HL-60/S4 (cell line): ENCODE results near the gene MS4A10.

ENCODE experiments used
- in situ Hi-C: fragments of 300-500 bp; cut with MboI; formaldehyde crosslinking; loops from 2 replicates; pipeline ENCODE4 v1.14.3; 2022; ENCODE audit warnings: low sequenced_read_pairs

MS4A10 gene

GRCh38 chr11:60786811-60787567 is 1.9 kb downstream of the MS4A10 start:
- in situ Hi-C loops, result no loop called here

- in situ Hi-C loops, result no loop called here
These were observed 3.4 kb downstream of the MS4A10 start for GRCh38 chr11:60788401-60789125.

DNA sequence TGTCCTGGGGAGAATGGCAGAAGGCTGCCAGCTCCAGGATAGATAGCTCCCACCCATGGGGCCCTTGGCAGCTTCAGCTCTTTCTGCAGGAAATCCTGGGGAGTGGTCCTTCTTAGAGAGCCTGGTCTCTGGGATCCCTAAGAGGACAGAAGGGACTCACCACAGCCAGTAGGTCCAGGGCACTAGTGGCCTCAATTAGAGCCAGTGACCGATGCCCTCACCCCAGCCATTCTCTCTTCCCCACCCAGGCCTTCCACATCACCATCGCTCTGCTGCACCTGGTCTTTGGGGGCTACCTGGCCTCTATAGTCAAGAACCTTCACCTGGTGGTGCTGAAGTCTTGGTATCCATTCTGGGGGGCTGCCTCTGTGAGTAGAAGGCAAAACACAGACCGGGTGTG is 5.6 kb downstream of the MS4A10 start:
- in situ Hi-C loops, result no loop called here

DNA sequence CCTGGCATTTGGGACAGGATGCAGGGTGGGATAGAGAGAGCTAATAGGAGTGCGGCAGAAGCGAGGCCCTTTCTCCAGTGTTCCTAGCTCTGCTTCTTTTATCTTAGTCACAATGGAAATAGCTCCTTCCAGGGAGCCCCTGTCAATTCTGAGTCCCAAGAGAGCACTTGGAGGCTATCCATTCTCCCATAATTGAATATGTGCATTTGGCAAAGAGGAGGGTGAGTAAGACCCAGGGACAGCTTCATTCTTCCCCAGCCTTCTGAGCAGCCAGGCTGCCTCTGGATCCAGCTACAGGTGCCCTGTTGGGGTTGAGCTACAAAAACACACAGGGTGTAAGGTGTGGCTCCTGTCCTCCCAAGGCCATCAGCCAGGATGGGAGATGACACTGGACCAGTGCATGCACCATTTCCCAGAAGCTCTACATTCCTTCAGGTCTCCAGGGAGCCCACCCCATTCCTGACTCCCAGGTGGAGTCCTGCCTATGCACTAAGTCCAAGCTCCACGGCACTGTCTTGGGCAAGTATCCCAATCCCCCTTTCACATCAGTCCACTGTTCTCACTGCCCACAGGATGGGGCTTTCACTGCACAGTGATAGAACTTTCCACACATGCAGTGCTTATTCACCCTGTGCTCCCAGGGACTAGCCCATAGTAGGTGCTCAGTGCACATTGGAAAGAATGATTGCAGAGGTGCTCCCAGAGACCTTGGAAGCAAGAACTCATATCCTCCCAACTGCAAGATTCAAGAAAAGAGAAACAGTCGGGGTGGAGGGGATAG is 6.2 kb downstream of the MS4A10 start:
- in situ Hi-C loops, result no loop called here

DNA sequence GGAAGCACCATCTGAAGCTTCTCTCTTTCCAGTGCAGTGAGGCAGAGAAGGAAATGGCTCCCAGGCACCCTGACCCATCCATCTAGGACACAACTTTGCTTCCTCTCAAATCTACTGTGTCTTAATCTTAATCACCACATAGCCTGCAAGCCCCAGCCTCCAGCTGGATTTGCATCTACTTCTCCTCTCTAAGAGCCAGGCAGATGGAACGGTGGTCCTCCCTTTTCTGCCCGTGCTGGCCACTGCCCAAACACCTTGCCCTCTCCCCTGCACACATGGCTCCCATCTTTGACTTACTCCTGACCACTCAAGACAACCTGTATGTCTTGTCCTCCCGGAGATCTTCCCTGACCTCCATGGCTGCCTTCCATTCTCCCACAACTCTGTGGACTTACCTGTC is 7.4 kb downstream of the MS4A10 start:
- in situ Hi-C loops, result no loop called here

GRCh38 chr11:60795291-60795690 is 10.2 kb downstream of the MS4A10 start:
- in situ Hi-C loops, result no loop called here

DNA sequence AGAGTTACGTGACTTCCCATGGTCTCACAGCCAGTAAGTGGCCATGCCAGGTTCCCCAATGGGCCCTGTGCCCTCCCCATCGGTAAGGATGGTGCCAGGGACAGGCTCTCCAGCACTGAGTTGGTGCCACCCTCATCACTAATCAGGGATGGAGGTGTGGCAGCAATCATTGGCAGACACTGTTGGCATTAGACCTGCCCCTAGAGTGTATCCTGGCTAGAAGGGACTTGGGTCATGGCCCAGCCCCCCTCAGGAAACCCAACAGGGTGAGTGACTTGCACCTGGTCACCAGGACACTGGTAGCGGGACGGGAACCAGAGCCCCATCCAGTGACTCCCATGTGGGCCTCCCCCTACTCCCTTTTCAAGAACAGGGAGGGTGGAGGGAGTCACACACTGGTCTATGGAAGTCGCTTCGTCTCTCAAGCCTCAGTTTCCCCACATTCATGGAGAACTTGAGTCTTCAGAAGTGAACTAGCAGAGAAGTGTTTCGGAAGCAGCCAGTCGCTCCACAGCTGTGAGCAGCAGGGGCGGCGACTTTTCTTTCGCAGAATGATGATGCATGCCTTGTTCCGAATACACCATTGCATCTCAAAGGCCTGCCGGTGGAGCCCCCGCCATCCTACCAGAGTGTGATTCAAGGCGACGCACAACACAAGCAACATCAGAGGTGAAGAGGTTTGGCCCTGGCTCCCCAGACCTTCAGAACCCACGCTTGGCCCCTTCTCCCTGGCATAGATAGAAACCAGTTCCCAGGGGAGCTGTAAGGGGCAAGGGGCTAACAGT is 12.9 kb downstream of the MS4A10 start:
- in situ Hi-C loops, result no loop called here

DNA sequence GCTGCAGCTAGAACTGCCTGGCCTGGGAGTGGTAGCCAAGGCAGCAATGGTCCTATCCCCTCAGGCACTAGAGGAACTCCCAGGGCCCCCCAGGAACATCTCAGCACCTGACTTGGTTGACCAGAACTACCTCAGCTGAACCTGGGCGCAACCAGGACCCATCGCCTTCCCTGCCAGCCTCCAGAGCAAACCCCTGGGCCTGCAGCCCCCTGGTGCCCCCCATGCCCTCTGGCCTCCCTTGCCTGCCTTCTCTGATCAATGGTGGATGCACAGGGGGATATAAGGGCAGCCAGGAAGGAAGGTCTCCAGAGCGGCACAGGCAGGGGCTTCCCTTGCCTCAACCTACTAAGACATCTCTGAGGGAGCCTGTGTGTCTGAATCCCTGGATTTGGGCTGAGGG is 13.5 kb downstream of the MS4A10 start:
- in situ Hi-C loops, result no loop called here

- in situ Hi-C loops, result no loop called here
These were observed 16.1 kb downstream of the MS4A10 start for GRCh38 chr11:60801194-60801593.

- in situ Hi-C loops, result no loop called here
These were observed 18.3 kb downstream of the MS4A10 start for GRCh38 chr11:60803273-60803936.

DNA sequence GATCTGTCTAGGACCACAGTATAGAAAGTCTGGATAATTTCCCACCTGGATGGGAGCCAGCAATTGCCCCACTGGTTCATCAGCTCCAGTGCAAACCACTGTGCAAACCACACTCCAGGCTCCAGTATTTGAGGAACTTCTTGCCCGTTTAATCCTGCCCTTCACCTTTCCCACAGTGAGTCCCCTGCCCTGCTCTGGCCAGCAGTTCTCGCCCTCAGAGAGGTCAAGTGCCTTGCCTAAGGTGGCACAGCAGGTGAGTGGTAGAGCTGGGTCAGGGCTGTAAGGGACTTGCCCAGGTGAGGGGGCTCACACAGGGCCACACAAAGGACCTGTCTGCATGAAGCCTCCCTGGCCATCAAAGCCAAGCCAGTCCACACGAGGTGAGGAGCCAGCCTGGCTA is 24.1 kb downstream of the MS4A10 start:
- in situ Hi-C loops, result no loop called here

- in situ Hi-C loops, result no loop called here
These were observed 24.6 kb downstream of the MS4A10 start for GRCh38 chr11:60809691-60810090.

GRCh38 chr11:60810151-60810550 is 25.0 kb downstream of the MS4A10 start:
- in situ Hi-C loops, result no loop called here

DNA sequence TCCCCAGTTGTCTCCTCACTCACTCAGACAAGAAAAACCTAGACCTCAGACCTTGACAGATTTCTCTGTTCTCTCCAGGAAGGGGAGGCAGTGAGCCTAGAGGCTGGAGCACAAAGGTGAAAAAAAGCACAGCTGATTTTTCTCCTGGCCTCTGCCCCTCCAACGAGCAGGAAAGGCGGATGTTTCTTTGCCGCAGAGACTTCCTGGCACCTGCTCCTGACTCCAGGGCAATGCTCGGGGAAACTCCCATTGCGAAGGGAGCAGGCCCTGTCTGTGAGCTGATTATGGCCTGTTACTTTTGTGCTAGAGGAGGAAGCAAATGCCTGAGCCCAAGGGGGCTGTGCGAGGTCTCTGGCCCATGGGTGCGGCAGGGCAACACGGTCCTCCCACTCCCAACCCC is 25.4 kb downstream of the MS4A10 start:
- in situ Hi-C loops, result no loop called here

GRCh38 chr11:60813324-60813723 is 28.2 kb downstream of the MS4A10 start:
- in situ Hi-C loops, result no loop called here

GRCh38 chr11:60814112-60814511 is 29.0 kb downstream of the MS4A10 start:
- in situ Hi-C loops, result no loop called here

DNA sequence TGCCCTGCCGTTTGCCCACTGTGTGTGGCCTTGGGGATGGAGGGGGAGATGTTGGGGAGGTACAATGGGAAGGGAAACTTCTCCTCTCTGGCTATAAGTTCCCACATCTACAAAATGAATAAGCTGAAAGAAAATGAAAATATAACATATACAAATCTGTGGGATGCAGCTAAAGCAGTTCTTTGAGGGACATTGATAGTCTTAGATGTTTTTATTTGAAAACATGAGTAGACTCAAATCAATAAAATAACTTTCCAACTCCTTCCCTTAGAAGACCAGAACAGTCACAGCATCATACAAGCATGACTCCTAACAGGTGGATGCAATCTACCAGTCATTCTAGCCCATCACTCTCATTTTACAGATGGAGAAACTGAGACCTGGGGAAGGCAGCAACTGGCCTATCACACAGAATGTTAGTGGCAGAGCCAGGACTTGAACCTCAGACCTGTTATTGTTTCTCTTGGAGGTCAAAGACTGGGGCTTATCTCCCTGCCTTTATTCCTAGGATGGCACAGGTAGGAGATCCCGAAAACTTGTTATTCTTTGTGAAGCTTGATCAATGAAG is 31.5 kb downstream of the MS4A10 start:
- in situ Hi-C loops, result no loop called here

DNA sequence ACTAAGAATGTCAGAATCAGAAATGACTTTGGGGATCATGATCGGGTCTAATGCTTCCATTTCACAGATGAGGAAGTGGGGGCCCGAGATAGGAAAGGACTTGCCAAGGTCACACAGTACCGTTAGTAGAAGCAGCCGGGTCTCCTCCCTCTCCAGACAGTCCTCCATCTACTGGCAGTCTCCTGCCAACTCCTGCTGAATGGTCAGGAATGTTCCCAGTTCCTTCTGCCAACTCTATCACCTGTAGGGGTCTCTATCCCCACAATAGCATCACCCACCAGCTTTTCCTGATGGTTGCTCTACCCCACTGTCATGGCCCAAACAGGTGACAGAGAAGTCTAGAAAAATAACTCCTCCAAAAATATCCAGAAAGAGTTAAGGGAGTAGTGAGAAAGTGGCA is 32.9 kb downstream of the MS4A10 start:
- in situ Hi-C loops, result no loop called here

DNA sequence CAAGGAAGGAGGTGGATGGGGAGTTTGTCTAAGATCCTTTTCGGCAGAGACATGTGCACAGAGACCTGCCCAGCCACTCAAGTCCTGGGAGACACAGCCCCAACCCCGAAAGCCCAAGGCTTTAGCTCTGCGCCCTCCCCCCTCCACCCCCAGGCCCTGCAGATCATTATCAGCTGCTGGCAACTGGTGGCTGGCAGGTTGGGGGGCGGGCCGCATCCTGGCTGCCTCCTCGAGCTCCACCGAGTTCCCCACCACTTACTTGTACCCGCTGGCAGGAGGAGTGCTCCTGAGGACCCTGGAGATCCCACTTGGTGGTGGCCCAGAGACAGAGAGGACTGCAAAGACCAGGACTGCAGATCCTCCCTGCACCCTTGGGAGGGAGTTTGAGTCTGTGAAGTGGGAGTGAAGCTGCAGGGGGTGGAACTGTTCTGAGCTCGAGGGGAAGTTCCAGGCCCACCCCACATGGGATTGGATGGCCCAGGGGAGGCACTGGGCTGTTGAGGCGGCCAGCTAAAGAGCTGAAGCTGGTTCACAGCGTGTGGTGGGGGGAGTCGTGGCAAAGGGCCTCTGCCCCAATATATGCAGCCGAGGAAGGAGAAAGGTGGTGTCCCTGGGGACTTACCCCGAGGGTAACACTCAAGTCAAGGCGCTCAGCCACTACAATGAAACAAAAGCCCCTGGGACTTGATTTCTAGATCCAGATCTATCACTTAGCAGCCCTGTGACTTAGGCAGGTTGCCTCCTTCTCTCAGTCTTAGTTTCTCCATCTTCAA is 36.9 kb downstream of the MS4A10 start:
- in situ Hi-C loops, result no loop called here
